ENCODE measurements around the gene TMEM150B. TPM values are rescaled to one million over a fixed set of nuclear protein-coding genes. Genes with fewer than 3 reads are reported as not detected.

TMEM150B gene
- total RNA-seq, 1 experiment from 2014 or later = not detected

DNA sequence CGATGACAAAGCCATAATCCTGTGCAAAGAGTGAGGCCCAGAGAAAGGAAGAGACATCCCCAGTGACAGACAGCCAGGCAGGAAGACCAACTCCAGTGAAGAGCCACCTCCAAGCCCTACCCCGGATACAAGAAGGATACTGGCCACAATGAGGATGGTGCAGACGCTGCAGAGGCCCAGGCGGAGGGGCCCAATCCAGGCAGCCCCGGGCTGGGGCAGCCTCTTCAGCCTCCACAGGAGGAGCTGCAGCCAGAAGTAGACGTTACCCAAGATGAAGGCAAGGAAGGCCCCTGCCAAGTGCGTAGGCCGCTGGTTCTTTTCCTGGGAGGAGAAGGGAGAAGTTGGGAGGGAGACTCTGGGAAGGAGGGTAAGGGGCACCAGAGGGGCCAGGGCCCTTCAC lies 8.5 kb downstream of the TMEM150B start:
- intact Hi-C loops (cut with micrococcal nuclease) = no loop called here
- Histone ChIP-seq H3K9me3 (ENCODE audit: control insufficient read depth in 1 of 2, insufficient read depth in 1 of 2, low read depth in 1 of 2, low read length in 2 of 2) (no peaks in the 10 kb centered on the region), H3K4me1 (ENCODE audit: control insufficient read depth in 1 of 2, insufficient read depth in 2 of 2, low read length in 2 of 2) (no peaks in the 10 kb centered on the region), H3K27me3 (ENCODE audit: insufficient read depth, low read length) (no peaks in the 10 kb centered on the region), H3K79me2 (ENCODE audit: insufficient read depth, low read length) (no peaks in the 10 kb centered on the region), H3K4me2 (ENCODE audit: low read length) (no peak overlapping the region), H3K27ac (ENCODE audit: low read depth, low read length) (no peak overlapping the region), H4K20me1 (ENCODE audit: insufficient read depth) (no peaks in the 10 kb centered on the region), H3K9me2 (ENCODE audit: insufficient read depth) (no peaks in the 10 kb centered on the region), H3K9ac (ENCODE audit: low read length) (no peak overlapping the region), H3K4me3 (replicated peaks in 1 of 2; ENCODE audit: low read depth in 1 of 2, low read length in 2 of 2) (no peak overlapping the region), H2AFZ (ENCODE audit: low read depth, low read length, poor library complexity, severe bottlenecking) (no peak overlapping the region), H3K36me3 (ENCODE audit: control insufficient read depth in 1 of 2, insufficient read depth in 2 of 2, low read length in 2 of 2) (no peaks in the 10 kb centered on the region)
- TF ChIP-seq SP1 (IDR thresholded peaks at IDR 0.05; ENCODE audit: low read depth) (no peak), TCF7L2 (IDR thresholded peaks at IDR 0.05; ENCODE audit: borderline replicate concordance, extremely low read depth, insufficient read depth, insufficient read length) (no peak), EZH2 (IDR thresholded peaks at IDR 0.05) (no peak), FOSL1 (IDR thresholded peaks at IDR 0.05; ENCODE audit: low read depth) (no peak), CEBPB (IDR thresholded peaks at IDR 0.05; ENCODE audit: low read depth) (no peak), SIN3A (IDR thresholded peaks at IDR 0.05; ENCODE audit: low read depth) (no peak), ELF1 (IDR thresholded peaks at IDR 0.05; ENCODE audit: borderline replicate concordance, low read depth) (no peak), EGR1 (IDR thresholded peaks at IDR 0.05; ENCODE audit: low read depth) (no peak), ZFX (IDR thresholded peaks at IDR 0.05) (no peak), CBX3 (IDR thresholded peaks at IDR 0.05; ENCODE audit: low read depth) (no peak), RAD21 (IDR thresholded peaks at IDR 0.05; ENCODE audit: low read depth) (no peak), YY1 (IDR thresholded peaks at IDR 0.05; ENCODE audit: extremely low read depth, insufficient replicate concordance, low read depth, low read length) (no peak), SRF (IDR thresholded peaks at IDR 0.05; ENCODE audit: low read depth) (no peak), POLR2A (IDR thresholded peaks at IDR 0.05; ENCODE audit: borderline replicate concordance, extremely low read depth, insufficient read depth, insufficient read length) (no peak)
- TF ChIP-seq, protein P1, sequence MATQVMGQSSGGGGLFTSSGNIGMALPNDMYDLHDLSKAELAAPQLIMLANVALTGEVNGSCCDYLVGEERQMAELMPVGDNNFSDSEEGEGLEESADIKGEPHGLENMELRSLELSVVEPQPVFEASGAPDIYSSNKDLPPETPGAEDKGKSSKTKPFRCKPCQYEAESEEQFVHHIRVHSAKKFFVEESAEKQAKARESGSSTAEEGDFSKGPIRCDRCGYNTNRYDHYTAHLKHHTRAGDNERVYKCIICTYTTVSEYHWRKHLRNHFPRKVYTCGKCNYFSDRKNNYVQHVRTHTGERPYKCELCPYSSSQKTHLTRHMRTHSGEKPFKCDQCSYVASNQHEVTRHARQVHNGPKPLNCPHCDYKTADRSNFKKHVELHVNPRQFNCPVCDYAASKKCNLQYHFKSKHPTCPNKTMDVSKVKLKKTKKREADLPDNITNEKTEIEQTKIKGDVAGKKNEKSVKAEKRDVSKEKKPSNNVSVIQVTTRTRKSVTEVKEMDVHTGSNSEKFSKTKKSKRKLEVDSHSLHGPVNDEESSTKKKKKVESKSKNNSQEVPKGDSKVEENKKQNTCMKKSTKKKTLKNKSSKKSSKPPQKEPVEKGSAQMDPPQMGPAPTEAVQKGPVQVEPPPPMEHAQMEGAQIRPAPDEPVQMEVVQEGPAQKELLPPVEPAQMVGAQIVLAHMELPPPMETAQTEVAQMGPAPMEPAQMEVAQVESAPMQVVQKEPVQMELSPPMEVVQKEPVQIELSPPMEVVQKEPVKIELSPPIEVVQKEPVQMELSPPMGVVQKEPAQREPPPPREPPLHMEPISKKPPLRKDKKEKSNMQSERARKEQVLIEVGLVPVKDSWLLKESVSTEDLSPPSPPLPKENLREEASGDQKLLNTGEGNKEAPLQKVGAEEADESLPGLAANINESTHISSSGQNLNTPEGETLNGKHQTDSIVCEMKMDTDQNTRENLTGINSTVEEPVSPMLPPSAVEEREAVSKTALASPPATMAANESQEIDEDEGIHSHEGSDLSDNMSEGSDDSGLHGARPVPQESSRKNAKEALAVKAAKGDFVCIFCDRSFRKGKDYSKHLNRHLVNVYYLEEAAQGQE (IDR thresholded peaks at IDR 0.05; ENCODE audit: low read depth) = no peak
- TF ChIP-seq, protein P2, sequence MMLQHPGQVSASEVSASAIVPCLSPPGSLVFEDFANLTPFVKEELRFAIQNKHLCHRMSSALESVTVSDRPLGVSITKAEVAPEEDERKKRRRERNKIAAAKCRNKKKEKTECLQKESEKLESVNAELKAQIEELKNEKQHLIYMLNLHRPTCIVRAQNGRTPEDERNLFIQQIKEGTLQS (IDR thresholded peaks at IDR 0.05) = no peak
- TF ChIP-seq, protein P3, sequence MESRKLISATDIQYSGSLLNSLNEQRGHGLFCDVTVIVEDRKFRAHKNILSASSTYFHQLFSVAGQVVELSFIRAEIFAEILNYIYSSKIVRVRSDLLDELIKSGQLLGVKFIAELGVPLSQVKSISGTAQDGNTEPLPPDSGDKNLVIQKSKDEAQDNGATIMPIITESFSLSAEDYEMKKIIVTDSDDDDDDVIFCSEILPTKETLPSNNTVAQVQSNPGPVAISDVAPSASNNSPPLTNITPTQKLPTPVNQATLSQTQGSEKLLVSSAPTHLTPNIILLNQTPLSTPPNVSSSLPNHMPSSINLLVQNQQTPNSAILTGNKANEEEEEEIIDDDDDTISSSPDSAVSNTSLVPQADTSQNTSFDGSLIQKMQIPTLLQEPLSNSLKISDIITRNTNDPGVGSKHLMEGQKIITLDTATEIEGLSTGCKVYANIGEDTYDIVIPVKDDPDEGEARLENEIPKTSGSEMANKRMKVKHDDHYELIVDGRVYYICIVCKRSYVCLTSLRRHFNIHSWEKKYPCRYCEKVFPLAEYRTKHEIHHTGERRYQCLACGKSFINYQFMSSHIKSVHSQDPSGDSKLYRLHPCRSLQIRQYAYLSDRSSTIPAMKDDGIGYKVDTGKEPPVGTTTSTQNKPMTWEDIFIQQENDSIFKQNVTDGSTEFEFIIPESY (IDR thresholded peaks at IDR 0.05; ENCODE audit: extremely low read depth, insufficient replicate concordance, low read length) = no peak
- DNase-seq (ENCODE audit: low read depth, low spot score) (no peak), ATAC-seq (no peak)
- no TSS peak for BruUV-seq (replicated peaks)
- ChIA-PET POLR2A (no interaction called here), RAD21 (ENCODE audit: low non-redundant PET in 1 of 2, low total read pairs in 2 of 2, uncharacterized antibody in 2 of 2, unreplicated experiment in 2 of 2) (no interaction called here), CTCF (interaction anchor here (2.5 kb wide), 1 partner anchor 15 kb away, joined by 11 read pairs; no protein-coding TSS in a partner anchor)

Measured in HCT116 (cell line).